ENCODE data around the gene POU3F3.

- no peak for TF ChIP-seq EZH2 (IDR thresholded peaks at IDR 0.05)
- TF ChIP-seq POLR2AphosphoS5 (IDR thresholded peaks at IDR 0.05; ENCODE audit: borderline replicate concordance, low read depth, low read length): no peak
Measured at GRCh38 chr2:104876606-104877570, 23.0 kb downstream of the POU3F3 start.

Data from SK-N-MC (cell line).